RWPE2 (cell line): ENCODE results near the gene CILP.

ENCODE experiments used
- ATAC-seq: fragments of 200-7000 bp; cut with Tn5 transposase; 3 replicates; pipeline ENCODE4 v1.9.1; 2021; ENCODE audit warnings: low read depth
- DNase-seq: peaks from one replicate; pipeline ENCODE4 v3.0.0-alpha.2; 2020; ENCODE audit warnings: low spot score
- H3K27ac ChIP-seq: fragments of 450-650 bp; 2 replicates; pipeline ENCODE4 v1.5.1; 2017; ENCODE audit warnings: mild to moderate bottlenecking; ENCODE audit not compliant: poor library complexity, severe bottlenecking
- H3K27me3 ChIP-seq: fragments of 250-450 bp; sonication (Bioruptor Pico); 2 replicates; pipeline ENCODE4 v1.5.1; 2021; ENCODE audit warnings: mild to moderate bottlenecking, moderate library complexity; ENCODE audit not compliant: insufficient read depth, poor library complexity, severe bottlenecking
- H3K36me3 ChIP-seq: fragments of 250-450 bp; sonication (Bioruptor Pico); 2 replicates; pipeline ENCODE4 v1.5.1; 2020; ENCODE audit warnings: low read depth, mild to moderate bottlenecking, moderate library complexity
- H3K4me1 ChIP-seq: fragments of 250-450 bp; sonication (Bioruptor Pico); 2 replicates; pipeline ENCODE4 v1.5.1; 2021; ENCODE audit warnings: mild to moderate bottlenecking, moderate library complexity; ENCODE audit not compliant: insufficient read depth, poor library complexity, severe bottlenecking
- H3K4me3 ChIP-seq: fragments of 250-450 bp; sonication (Bioruptor Pico); 2 replicates; pipeline ENCODE4 v1.5.1; 2021; ENCODE audit warnings: mild to moderate bottlenecking, moderate library complexity; ENCODE audit not compliant: severe bottlenecking
- H3K9me3 ChIP-seq: fragments of 250-450 bp; sonication (Bioruptor Pico); 2 replicates; pipeline ENCODE4 v1.5.1; 2021; ENCODE audit warnings: mild to moderate bottlenecking, moderate library complexity; ENCODE audit not compliant: severe bottlenecking
- CTCF ChIP-seq: fragments of 450-650 bp; IDR thresholded peaks from one replicate; pipeline ENCODE4 v1.5.1; 2017; ENCODE audit warnings: mild to moderate bottlenecking, moderate library complexity; ENCODE audit not compliant: poor library complexity, severe bottlenecking

Gene CILP, protein sequence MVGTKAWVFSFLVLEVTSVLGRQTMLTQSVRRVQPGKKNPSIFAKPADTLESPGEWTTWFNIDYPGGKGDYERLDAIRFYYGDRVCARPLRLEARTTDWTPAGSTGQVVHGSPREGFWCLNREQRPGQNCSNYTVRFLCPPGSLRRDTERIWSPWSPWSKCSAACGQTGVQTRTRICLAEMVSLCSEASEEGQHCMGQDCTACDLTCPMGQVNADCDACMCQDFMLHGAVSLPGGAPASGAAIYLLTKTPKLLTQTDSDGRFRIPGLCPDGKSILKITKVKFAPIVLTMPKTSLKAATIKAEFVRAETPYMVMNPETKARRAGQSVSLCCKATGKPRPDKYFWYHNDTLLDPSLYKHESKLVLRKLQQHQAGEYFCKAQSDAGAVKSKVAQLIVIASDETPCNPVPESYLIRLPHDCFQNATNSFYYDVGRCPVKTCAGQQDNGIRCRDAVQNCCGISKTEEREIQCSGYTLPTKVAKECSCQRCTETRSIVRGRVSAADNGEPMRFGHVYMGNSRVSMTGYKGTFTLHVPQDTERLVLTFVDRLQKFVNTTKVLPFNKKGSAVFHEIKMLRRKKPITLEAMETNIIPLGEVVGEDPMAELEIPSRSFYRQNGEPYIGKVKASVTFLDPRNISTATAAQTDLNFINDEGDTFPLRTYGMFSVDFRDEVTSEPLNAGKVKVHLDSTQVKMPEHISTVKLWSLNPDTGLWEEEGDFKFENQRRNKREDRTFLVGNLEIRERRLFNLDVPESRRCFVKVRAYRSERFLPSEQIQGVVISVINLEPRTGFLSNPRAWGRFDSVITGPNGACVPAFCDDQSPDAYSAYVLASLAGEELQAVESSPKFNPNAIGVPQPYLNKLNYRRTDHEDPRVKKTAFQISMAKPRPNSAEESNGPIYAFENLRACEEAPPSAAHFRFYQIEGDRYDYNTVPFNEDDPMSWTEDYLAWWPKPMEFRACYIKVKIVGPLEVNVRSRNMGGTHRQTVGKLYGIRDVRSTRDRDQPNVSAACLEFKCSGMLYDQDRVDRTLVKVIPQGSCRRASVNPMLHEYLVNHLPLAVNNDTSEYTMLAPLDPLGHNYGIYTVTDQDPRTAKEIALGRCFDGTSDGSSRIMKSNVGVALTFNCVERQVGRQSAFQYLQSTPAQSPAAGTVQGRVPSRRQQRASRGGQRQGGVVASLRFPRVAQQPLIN

DNA sequence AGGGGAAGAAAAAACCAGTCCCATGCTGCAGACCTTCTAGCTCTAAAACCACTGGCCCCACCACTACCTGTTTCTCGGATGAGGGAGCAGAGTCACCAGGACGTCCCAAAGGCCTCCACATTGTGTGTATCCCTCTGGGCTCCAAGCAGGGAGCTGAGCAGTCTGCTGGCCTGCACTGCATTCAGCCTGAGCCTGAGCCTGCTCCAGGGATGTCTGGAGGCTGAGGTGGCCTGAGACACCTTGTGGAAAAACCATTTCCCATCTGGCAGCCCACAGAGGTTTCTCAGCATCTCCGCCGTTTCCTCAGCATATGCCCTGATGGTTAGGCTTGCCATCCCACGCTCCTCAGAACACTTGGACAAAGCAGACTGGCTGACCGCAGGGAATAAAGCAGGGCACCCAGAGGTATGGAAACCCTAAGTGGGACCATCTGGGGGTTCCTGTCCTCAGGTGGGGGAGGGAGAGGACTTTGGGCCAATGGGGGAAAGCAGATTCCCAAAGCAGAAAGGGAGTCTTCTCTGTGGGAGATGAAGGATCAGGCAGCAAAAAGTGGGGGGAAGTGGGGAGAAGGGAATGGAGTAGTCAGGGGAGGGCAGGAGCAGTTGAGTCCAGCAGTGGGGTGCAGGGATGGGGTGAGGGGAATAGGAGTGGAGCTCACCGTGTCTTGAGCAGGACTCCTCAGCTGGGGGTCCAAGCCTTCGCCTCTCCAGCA lies at the start of gene CILP:
CILP (minus strand) TSS at position 704 of the 712 bp plus-strand sequence. CDS start 1,718 bp downstream, outside the sequence.
- H3K36me3 ChIP-seq: no peaks in the 10 kb centered on the region
- H3K9me3 ChIP-seq: no peaks in the 10 kb centered on the region
- no peak for TF ChIP-seq CTCF
- no peaks in the 10 kb centered on the region for H3K4me1 ChIP-seq
- H3K4me3 ChIP-seq: no peak within 1 kb of the TSS
- DNase-seq (no peak), ATAC-seq (no peak)
- no peak within 1 kb of the TSS for H3K27ac ChIP-seq
- H3K27me3 ChIP-seq: no peaks in the 10 kb centered on the region

DNA sequence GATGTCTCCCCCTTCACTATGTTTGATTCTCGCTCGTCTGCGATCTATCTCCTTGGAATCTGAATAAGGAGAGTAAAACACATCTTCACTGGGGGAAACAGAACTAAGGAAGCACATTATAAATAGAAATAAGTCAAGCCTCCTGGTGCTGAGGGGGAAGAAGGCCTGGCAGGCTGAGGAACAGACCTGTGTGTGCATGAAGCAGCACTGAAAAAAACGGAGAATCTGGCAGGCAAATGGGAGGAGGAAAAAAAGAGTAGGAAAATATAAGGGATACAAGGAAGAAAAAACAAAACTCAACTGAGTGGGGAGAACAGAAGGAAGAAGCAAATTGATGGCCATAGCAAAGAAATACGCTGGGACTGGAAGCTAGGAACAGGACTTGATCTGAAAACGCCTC lies 49.7 kb upstream of the CILP start:
- TF ChIP-seq CTCF: no peak
- Histone ChIP-seq H3K4me3 (no peak overlapping the region), H3K4me1 (no peaks in the 10 kb centered on the region), H3K36me3 (peaks cover 19% of the 10 kb centered on the region), H3K27me3 (no peaks in the 10 kb centered on the region), H3K9me3 (no peaks in the 10 kb centered on the region), H3K27ac (no peak overlapping the region)
- DNase-seq (no peak), ATAC-seq (no peak)

- no peak for TF ChIP-seq CTCF
- peaks cover 19% of the 10 kb centered on the region for H3K36me3 ChIP-seq
Measured at GRCh38 chr15:65259367-65259797, 48.1 kb upstream of the CILP start.

GRCh38 chr15:65258375-65259262 lies 47.3 kb upstream of the CILP start:
- Histone ChIP-seq H3K4me1 (no peaks in the 10 kb centered on the region), H3K27ac (no peak overlapping the region), H3K27me3 (no peaks in the 10 kb centered on the region), H3K36me3 (peaks cover 19% of the 10 kb centered on the region), H3K4me3 (no peak overlapping the region), H3K9me3 (no peaks in the 10 kb centered on the region)
- ATAC-seq: no peak
- no peak for DNase-seq
- no peak for TF ChIP-seq CTCF

More at GRCh38 chr15:65259367-65259797, 48.1 kb upstream of the CILP start:
- ATAC-seq: no peak
- no peaks in the 10 kb centered on the region for H3K4me1 ChIP-seq
- no peaks in the 10 kb centered on the region for H3K27me3 ChIP-seq
- no peaks in the 10 kb centered on the region for H3K9me3 ChIP-seq
- no peak overlapping the region for H3K27ac ChIP-seq
- no peak for DNase-seq
- no peak overlapping the region for H3K4me3 ChIP-seq
